GM12892 (cell line): ENCODE data around the gene TRAP1.

Source experiments
- POLR2A ChIP-seq: IDR thresholded peaks from 2 replicates; pipeline ENCODE4 v1.6.1; 2011; ENCODE audit warnings: low read depth, low read length, control low read depth
- POLR2AphosphoS5 ChIP-seq: IDR thresholded peaks from 2 replicates; pipeline ENCODE4 v1.6.1; 2011; ENCODE audit warnings: low read depth, low read length, control low read depth
- TAF1 ChIP-seq: IDR thresholded peaks from 2 replicates; pipeline ENCODE4 v1.6.1; 2011; ENCODE audit warnings: low read depth, mild to moderate bottlenecking, control low read depth, low read length, borderline replicate concordance

GRCh38 chr16:3713587-3714242, 3.6 kb downstream of the TRAP1 start:
- TF ChIP-seq POLR2AphosphoS5 (no peak), POLR2A (peak; percentile 27; the same call in 1 of the 2 replicates), TAF1 (no peak)
